H1 (cell line): Measurements from ENCODE around the gene SRRM3. TPM values are rescaled to one million over a fixed set of nuclear protein-coding genes. Genes with fewer than 3 reads are reported as not detected.
"Not testable (repeated sequence)": the region's sequence is repeated elsewhere in the genome, so short reads cannot be mapped to it uniquely, and the experiment has no call there.

Source experiments
- CTCF ChIA-PET: fragments of 300-600 bp; sonication (Branson Sonifier 250); formaldehyde crosslinking; loops from one replicate; lab custom pipeline; 2021; ENCODE audit not compliant: partially characterized antibody; lab: Charles Lee
- POLR2A ChIA-PET: fragments of 300-600 bp; sonication (Branson Sonifier 250); formaldehyde crosslinking; loops from one replicate; lab custom pipeline; 2021; ENCODE audit warnings: inconsistent platforms; ENCODE audit not compliant: partially characterized antibody; lab: Charles Lee
- DNase-seq, 2 experiments: peaks; one replicate each; pipeline versions ENCODE4 v3.0.0 to v3.0.0-alpha.2; 2010 to 2022; ENCODE audit warnings: low spot score in 2 of 2, low read depth in 1 of 2, mixed read lengths in 1 of 2
- FAIRE-seq: peaks from 2 replicates; lab custom pipeline; 2011; peaks lifted over from hg19 to GRCh38; lab: Jason Lieb, UNC
- H2AFZ ChIP-seq: 2 replicates; pipeline ENCODE4 v1.8.1; 2012; ENCODE audit warnings: low read length, inconsistent platforms
- H2AK5ac ChIP-seq: 2 replicates; pipeline ENCODE4 v1.6.1; 2013; ENCODE audit warnings: low read depth, low read length
- H2BK120ac ChIP-seq: replicated peaks from 2 replicates; pipeline ENCODE3; 2013; ENCODE audit warnings: low read depth, low read length, inconsistent platforms
- H2BK12ac ChIP-seq: 2 replicates; pipeline ENCODE4 v1.6.1; 2013; ENCODE audit warnings: low read depth, low read length
- H2BK15ac ChIP-seq: 2 replicates; pipeline ENCODE4 v1.6.1; 2013; ENCODE audit warnings: low read length
- H2BK20ac ChIP-seq: 2 replicates; pipeline ENCODE4 v1.6.1; 2013; ENCODE audit warnings: low read length
- H2BK5ac ChIP-seq: 2 replicates; pipeline ENCODE4 v1.6.1; 2013; ENCODE audit warnings: low read depth, low read length
- H3K14ac ChIP-seq: 2 replicates; pipeline ENCODE4 v1.6.1; 2013; ENCODE audit warnings: inconsistent platforms; ENCODE audit not compliant: insufficient read length
- H3K18ac ChIP-seq: 2 replicates; pipeline ENCODE4 v1.6.1; 2013; ENCODE audit warnings: low read length; ENCODE audit errors: extremely low read depth
- H3K23ac ChIP-seq: 2 replicates; pipeline ENCODE4 v1.6.1; 2013; ENCODE audit warnings: inconsistent platforms; ENCODE audit not compliant: insufficient read length
- H3K23me2 ChIP-seq: 2 replicates; pipeline ENCODE4 v1.6.1; 2013; ENCODE audit warnings: low read depth, low read length
- H3K27ac ChIP-seq: 2 replicates; pipeline ENCODE4 v1.6.1; 2011; ENCODE audit warnings: low read depth, low read length, inconsistent platforms
- H3K27me3 ChIP-seq, 4 experiments: replicated peaks in 1 of 4; 1 replicate in 1 of 4; 2 replicates in 3 of 4; pipeline versions ENCODE4 v1.6.1 to v1.8.1; 2011 to 2013; ENCODE audit warnings: low read length in 3 of 4, mild to moderate bottlenecking in 3 of 4, inconsistent platforms in 2 of 4, mixed read lengths in 2 of 4, moderate library complexity in 1 of 4; ENCODE audit not compliant: control insufficient read depth in 3 of 4, insufficient read depth in 3 of 4; ENCODE audit errors: extremely low read depth in 1 of 4
- H3K36me3 ChIP-seq, 4 experiments: 2 replicates each; pipeline versions ENCODE4 v1.6.1 to v1.8.1; 2011 to 2013; ENCODE audit warnings: mild to moderate bottlenecking in 4 of 4, low read length in 3 of 4, moderate library complexity in 2 of 4, control low read depth in 1 of 4, inconsistent platforms in 1 of 4; ENCODE audit not compliant: insufficient read depth in 4 of 4, control insufficient read depth in 2 of 4
- H3K4ac ChIP-seq: replicated peaks from 2 replicates; pipeline ENCODE3; 2013; ENCODE audit warnings: low read length, low read depth, mixed read lengths, inconsistent platforms; ENCODE audit not compliant: insufficient read length
- H3K4me1 ChIP-seq, 4 experiments: replicated peaks in 1 of 4; 1 replicate in 1 of 4; 2 replicates in 3 of 4; pipeline versions ENCODE4 v1.6.1 to v1.8.1; 2011 to 2013; ENCODE audit warnings: low read length in 3 of 4, inconsistent platforms in 2 of 4, mixed read lengths in 1 of 4; ENCODE audit not compliant: insufficient read depth in 4 of 4, control insufficient read depth in 3 of 4
- H3K4me2 ChIP-seq, 2 experiments: 2 replicates each; pipeline versions ENCODE4 v1.6.1 to v1.8.1; 2011 to 2013; ENCODE audit warnings: low read depth in 2 of 2, low read length in 2 of 2, control low read depth in 1 of 2, inconsistent platforms in 1 of 2, mild to moderate bottlenecking in 1 of 2; ENCODE audit not compliant: insufficient read depth in 1 of 2
- H3K4me3 ChIP-seq, 4 experiments: fragments of 200-600, 300-600 bp in 1 of 4; sonication (generic), shearing (Covaris generic), sonication (Bioruptor Twin) in 1 of 4; 2 replicates each; pipeline versions ENCODE4 v1.5.1 to v1.8.1; 2011 to 2016; ENCODE audit warnings: low read length in 4 of 4, low read depth in 3 of 4, control low read depth in 2 of 4, inconsistent platforms in 2 of 4, mild to moderate bottlenecking in 2 of 4, mixed read lengths in 1 of 4, moderate library complexity in 1 of 4; ENCODE audit not compliant: insufficient read depth in 2 of 4; ENCODE audit errors: extremely low read depth in 1 of 4
- H3K56ac ChIP-seq: replicated peaks from 2 replicates; pipeline ENCODE3; 2013; ENCODE audit warnings: low read depth, mild to moderate bottlenecking, mixed read lengths, low read length, inconsistent platforms; ENCODE audit not compliant: insufficient read length
- H3K79me1 ChIP-seq: 2 replicates; pipeline ENCODE4 v1.6.1; 2013; ENCODE audit warnings: low read depth, low read length, control low read depth
- H3K79me2 ChIP-seq, 2 experiments: 2 replicates each; pipeline versions ENCODE4 v1.6.1 to v1.8.1; 2012 to 2013; ENCODE audit warnings: low read length in 2 of 2, mild to moderate bottlenecking in 2 of 2, inconsistent platforms in 1 of 2; ENCODE audit not compliant: insufficient read depth in 2 of 2, control insufficient read depth in 1 of 2
- H3K9ac ChIP-seq, 4 experiments: replicated peaks in 1 of 4; 1 replicate in 1 of 4; 2 replicates in 3 of 4; pipeline versions ENCODE4 v1.6.1 to v1.8.1; 2011 to 2013; ENCODE audit warnings: low read depth in 3 of 4, low read length in 3 of 4, control low read depth in 2 of 4, mild to moderate bottlenecking in 2 of 4, moderate library complexity in 2 of 4, inconsistent platforms in 1 of 4; ENCODE audit errors: extremely low read depth in 1 of 4
- H3K9me3 ChIP-seq, 2 experiments: 2 replicates each; pipeline versions ENCODE4 v1.6.1 to v1.8.1; 2012 to 2013; ENCODE audit warnings: mild to moderate bottlenecking in 2 of 2, moderate library complexity in 2 of 2, control low read depth in 1 of 2, inconsistent platforms in 1 of 2, low read depth in 1 of 2, low read length in 1 of 2, mixed read lengths in 1 of 2; ENCODE audit not compliant: insufficient read depth in 2 of 2
- H4K20me1 ChIP-seq, 2 experiments: replicated peaks in 1 of 2; 2 replicates each; pipeline versions ENCODE3 to v1.8.1; 2011 to 2013; ENCODE audit warnings: inconsistent platforms in 2 of 2, low read length in 2 of 2, mild to moderate bottlenecking in 1 of 2; ENCODE audit not compliant: insufficient read depth in 2 of 2, control insufficient read depth in 1 of 2
- H4K5ac ChIP-seq: 2 replicates; pipeline ENCODE4 v1.6.1; 2013; ENCODE audit warnings: low read length, low read depth, mixed read lengths, inconsistent platforms; ENCODE audit not compliant: insufficient read length
- H4K8ac ChIP-seq: 2 replicates; pipeline ENCODE4 v1.8.0; 2013; ENCODE audit warnings: mild to moderate bottlenecking, moderate library complexity, low read length, inconsistent platforms; ENCODE audit not compliant: insufficient read depth; ENCODE audit errors: extremely low read depth
- H4K91ac ChIP-seq: replicated peaks from 2 replicates; pipeline ENCODE3; 2013; ENCODE audit warnings: low read length, mixed read lengths, inconsistent platforms; ENCODE audit not compliant: insufficient read length
- WGBS, 2 experiments: shearing (Covaris generic) in 1 of 2; methylation state at CpG; one replicate each; pipeline versions ENCODE4 v1.1.6 to v1.1.7; 2013 to 2015; ENCODE audit warnings: low lambda C conversion rate in 2 of 2, mixed read lengths in 2 of 2, inconsistent platforms in 1 of 2, low coverage in 1 of 2, missing lambda C conversion rate in 1 of 2; ENCODE audit not compliant: insufficient replicate concordance in 2 of 2, insufficient coverage in 1 of 2, insufficient read length in 1 of 2; ENCODE audit errors: extremely low coverage in 1 of 2, missing lambda C conversion rate in 1 of 2; 5-methylcytosine and 5-hydroxymethylcytosine counted together
- polyA plus RNA-seq, 7 experiments: library from polyadenylated mRNA; depleted of rRNA in 3 of 7; stranded (reverse) in 5 of 7; unstranded in 2 of 7; fragments of >200 nt in 5 of 7; fragments of 200-250 nt in 2 of 7; gene quantifications; 1 replicate in 5 of 7; 2 replicates in 1 of 7; 4 replicates in 1 of 7; pipeline versions ENCODE4 v1.2.1 to v1.2.3, GENCODE V29; 2011 to 2013; ENCODE audit warnings: missing spikeins in 2 of 7, mixed read lengths in 2 of 7
- total RNA-seq: library from RNA; stranded (reverse); fragmentation: NEBNext Ultra II Directional; extraction: Animal tissue kit (Norgen Biotek cat#: 25700); gene quantifications from 2 replicates; pipeline ENCODE4 v1.2.1, GENCODE V29; 2021

Gene SRRM3
- total and polyA plus RNA-seq, 2 of the 8 experiments (the other 6 are each of a cell fraction or from before 2014, with no cell fraction given), result 10.4 to 17.4 TPM

DNA sequence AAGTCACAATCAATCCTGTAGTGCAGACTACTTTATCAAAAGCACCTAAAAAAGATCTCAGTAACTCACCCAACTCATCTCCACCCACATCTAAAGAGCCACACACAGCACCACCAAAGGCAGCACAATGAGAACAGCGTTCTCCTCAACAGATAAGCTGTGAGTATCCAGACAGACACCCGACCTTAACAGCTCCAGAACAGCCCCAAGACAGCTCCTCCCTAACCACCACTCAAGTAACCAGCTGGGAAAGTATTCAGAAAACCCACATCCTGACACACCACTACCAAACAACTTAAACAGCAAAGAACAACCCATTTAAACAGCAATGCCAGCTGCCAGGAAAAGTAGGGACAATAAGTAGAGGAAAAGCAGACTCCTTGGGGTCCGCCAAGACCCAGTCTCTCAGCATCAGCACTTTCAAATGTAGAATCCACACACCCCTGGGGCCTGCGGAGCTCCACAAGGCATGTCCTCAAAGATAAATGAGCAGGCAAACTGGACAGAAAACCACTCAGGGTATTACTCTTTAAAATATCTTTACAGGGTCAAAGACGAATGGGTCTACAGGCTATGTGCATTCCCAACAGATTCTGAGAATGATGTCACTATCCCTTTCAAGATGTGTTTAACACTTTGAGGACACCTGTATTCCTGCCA is 48.0 kb upstream of the SRRM3 start:
- WGBS, 2 experiments, result 89% methylated on average over 5 of the region's 5 CpGs; no CpG with 5 or more reads in 1 of the 2 experiments
- not testable (repeated sequence) for H4K5ac ChIP-seq, H3K27me3 ChIP-seq, H3K4me1 ChIP-seq, H3K23ac ChIP-seq, H2AFZ ChIP-seq, H4K8ac ChIP-seq, H4K20me1 ChIP-seq, H2BK20ac ChIP-seq, DNase-seq, H3K36me3 ChIP-seq, H3K9ac ChIP-seq, H2BK12ac ChIP-seq, H3K4ac ChIP-seq, H3K79me2 ChIP-seq, FAIRE-seq, H4K91ac ChIP-seq, H3K18ac ChIP-seq, H3K56ac ChIP-seq, H3K9me3 ChIP-seq, H2BK5ac ChIP-seq, H3K4me2 ChIP-seq, H3K4me3 ChIP-seq, H2BK120ac ChIP-seq, H3K79me1 ChIP-seq, H3K27ac ChIP-seq, H3K14ac ChIP-seq, H2BK15ac ChIP-seq, H2AK5ac ChIP-seq, H3K23me2 ChIP-seq
- ChIA-PET POLR2A (interaction anchor here (0.6 to 3.5 kb wide), 3 partner anchors 10 to 31 kb away, joined by 3 to 11 read pairs (median 3); no protein-coding TSS in a partner anchor), CTCF (interaction anchor here (0.6 to 1.4 kb wide), 2 partner anchors 10 to 28 kb away, joined by 4 read pairs; no protein-coding TSS in a partner anchor)
